Spleen (tissue), 11 donors: Measurements from ENCODE around the gene RTN4R. TPM values are rescaled to one million over a fixed set of nuclear protein-coding genes. Genes with fewer than 3 reads are reported as not detected.

ENCODE experiments used
- DNase-seq: peaks from one replicate; pipeline ENCODE4 v3.0.0-alpha.2; 2020
- H3K27ac ChIP-seq, 8 donors: fragments of 200-600 bp; sonication (generic) in 7 of 8; 1 replicate in 4 of 8; 2 replicates in 4 of 8; pipeline versions ENCODE4 v1.5.0 to v1.8.0; 2016 to 2021; ENCODE audit warnings: inconsistent platforms in 4 of 8, mild to moderate bottlenecking in 4 of 8, moderate library complexity in 1 of 8
- H3K27me3 ChIP-seq, 7 donors: fragments of 200-600 bp; sonication (generic) in 6 of 7; replicated peaks in 1 of 7; 1 replicate in 4 of 7; 2 replicates in 3 of 7; pipeline versions ENCODE4 v1.5.0 to v1.8.0; 2016 to 2021; ENCODE audit warnings: inconsistent platforms in 3 of 7, mild to moderate bottlenecking in 1 of 7
- H3K36me3 ChIP-seq, 6 donors: fragments of 200-600 bp; sonication (generic) in 5 of 6; 1 replicate in 4 of 6; 2 replicates in 2 of 6; pipeline versions ENCODE4 v1.5.0 to v1.8.0; 2016 to 2021; ENCODE audit warnings: inconsistent platforms in 2 of 6
- H3K4me1 ChIP-seq, 6 donors: fragments of 200-600 bp; sonication (generic) in 5 of 6; 1 replicate in 3 of 6; 2 replicates in 3 of 6; pipeline versions ENCODE4 v1.5.0 to v1.8.0; 2016 to 2021; ENCODE audit warnings: inconsistent platforms in 3 of 6
- H3K4me3 ChIP-seq, 8 donors: fragments of 200-600 bp; sonication (generic) in 7 of 8; 1 replicate in 4 of 8; 2 replicates in 4 of 8; pipeline versions ENCODE4 v1.5.0 to v1.8.0; 2016 to 2021; ENCODE audit warnings: inconsistent platforms in 4 of 8, mild to moderate bottlenecking in 4 of 8, moderate library complexity in 2 of 8
- H3K9me3 ChIP-seq, 8 donors: fragments of 200-600 bp; sonication (generic) in 7 of 8; 1 replicate in 4 of 8; 2 replicates in 4 of 8; pipeline versions ENCODE4 v1.5.0 to v1.8.0; 2016 to 2021; ENCODE audit warnings: inconsistent platforms in 4 of 8
- CTCF ChIP-seq, 11 experiments: fragments of 200-600 bp in 7 of 11; fragments of 450-650 bp in 4 of 11; sonication (generic) in 4 of 11; IDR thresholded peaks in 8 of 11; conservative IDR thresholded peaks in 3 of 11; 1 replicate in 7 of 11; 2 replicates in 4 of 11; pipeline versions ENCODE4 v1.4.0 to v1.8.0; 2016 to 2021; ENCODE audit warnings: antibody characterized with exemption in 11 of 11, inconsistent platforms in 4 of 11, mild to moderate bottlenecking in 1 of 11
- POLR2A ChIP-seq, 3 donors: fragments of 450-650 bp; IDR thresholded peaks; one replicate each; pipeline ENCODE4 v1.5.1; 2017; ENCODE audit warnings: antibody characterized with exemption in 3 of 3, mild to moderate bottlenecking in 1 of 3
- POLR2AphosphoS5 ChIP-seq, 3 donors: sonication (generic); formaldehyde crosslinking; IDR thresholded peaks; one replicate each; pipeline ENCODE4 v1.5.1; 2017; ENCODE audit warnings: antibody characterized with exemption in 3 of 3
- WGBS, 5 donors: extraction: QIAGEN DNeasy Blood & Tissue Kit in 3 of 5; methylation state at CpG; one replicate each; pipeline versions ENCODE4 v1.1.5 to v1.1.7; 2013 to 2018; 5-methylcytosine and 5-hydroxymethylcytosine counted together
- intact Hi-C: fragments of 100-400 bp; cut with DNase I; formaldehyde crosslinking; loops from one replicate; pipeline ENCODE4 v1.15.0; 2023; ENCODE audit warnings: low total_unique reads
- polyA plus RNA-seq, 3 donors: library from polyadenylated mRNA; stranded (reverse); fragments of 200-250 nt; gene quantifications; one replicate each; pipeline ENCODE4 v1.2.1, GENCODE V29; 2013
- total RNA-seq, 7 donors: library from RNA; depleted of rRNA in 3 of 7; stranded (reverse); fragments of >200 nt in 3 of 7; fragmentation: NEBNext Ultra II Directional in 4 of 7; extraction: Animal tissue kit (Norgen Biotek cat#: 25700) in 4 of 7; gene quantifications; one replicate each; pipeline versions ENCODE4 v1.1.0 to v1.2.1, GENCODE V29; 2016 to 2021
- donor health status: healthy with polysubstance abuse.
- donor health status: DM: no; HTN: no; CAD: no; lungs with moderate emphysema.
- donor health status: DM: no; HTN: no; CAD: no.
- donor health status: Bipolar disorder and iron deficiency.
- donor health status: healthy.
- donor health status: DM: no; HTN: no; CAD: no.
- donor health status: DM: yes; HTN: yes; CAD: no.

Gene RTN4R
- total and polyA plus RNA-seq, 10 donors, result 1.5 to 11.8 (median 6.1) TPM

DNA sequence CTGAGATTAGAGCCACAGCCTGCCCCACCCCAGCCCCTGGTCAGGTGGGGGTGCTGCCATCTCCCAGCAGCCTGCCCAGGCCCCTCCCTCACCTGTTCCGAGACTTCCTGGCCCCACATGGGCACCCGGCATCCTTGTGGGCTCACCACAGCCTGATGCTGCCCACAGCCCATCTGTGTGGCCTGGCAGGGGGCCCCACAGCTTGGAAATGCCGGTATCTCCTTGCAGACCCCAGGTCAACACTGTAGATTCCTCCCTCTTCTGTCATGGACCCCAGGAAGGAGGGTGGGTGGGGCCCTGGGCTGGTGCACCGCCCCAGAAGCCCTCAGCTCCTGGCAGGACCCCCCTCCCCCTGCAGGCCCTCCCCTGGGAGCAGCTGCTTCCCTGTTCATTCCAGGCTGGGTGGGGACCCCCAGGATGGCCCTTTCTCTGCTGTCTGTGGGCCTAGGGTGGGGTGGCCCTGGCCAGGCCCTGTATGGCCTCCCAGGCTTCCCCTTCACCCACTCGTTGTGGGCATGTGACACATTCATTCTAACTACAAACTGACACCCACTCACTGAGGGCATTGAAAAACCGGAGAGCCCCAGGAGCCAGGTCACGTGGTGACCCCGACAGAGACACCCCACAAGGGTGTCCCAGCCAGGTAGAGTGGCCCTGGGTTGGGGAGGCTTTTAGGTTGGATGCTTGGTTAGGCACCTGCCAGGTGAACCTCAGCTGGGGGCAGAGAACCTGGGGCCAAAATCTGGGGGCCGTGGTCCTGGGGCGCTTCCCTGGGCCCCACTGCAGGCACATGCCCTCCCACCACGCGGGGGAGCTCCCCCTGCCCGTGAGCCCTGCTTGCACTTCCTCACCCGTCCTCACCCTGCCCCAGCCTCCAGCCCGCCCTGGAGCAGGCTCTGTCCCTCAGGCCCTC is 73.2 kb downstream of the RTN4R start:
- intact Hi-C loops, result no loop called here
- no peak for DNase-seq

DNA sequence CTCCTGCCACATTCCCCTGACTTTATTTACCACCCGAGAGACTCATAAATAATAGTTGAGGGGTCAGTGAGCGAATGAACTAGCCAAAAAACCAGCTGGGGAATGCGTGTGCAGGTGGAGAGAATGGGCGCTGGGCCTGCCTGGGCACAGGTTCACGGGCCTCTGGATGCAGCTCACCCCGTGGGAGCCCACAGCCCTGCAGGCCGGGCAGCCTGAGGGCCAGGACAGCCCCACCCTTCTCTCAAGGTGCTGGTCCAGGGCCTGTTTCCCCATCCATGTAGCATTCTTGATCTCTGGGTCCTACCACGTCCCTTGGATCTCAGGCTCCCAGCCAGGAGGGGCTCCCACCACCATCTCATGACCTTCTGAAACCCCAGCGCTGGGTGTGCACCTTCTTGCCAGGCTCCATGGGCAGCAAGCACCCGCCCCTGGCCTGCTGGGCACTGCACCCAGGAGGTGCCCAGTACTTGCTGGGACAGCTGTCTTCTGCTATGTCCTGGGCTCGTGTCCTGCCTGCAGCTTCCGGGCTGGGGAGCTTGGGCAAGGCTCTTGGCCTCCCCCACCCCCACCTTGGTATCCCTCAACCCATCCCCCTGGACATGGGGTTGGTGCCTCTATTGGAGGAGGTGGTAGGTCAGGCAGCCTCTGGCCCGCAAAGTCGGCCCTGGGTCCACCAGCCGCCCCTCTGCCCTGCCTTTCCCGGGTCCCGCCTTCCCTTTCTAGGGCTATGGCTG is 74.2 kb downstream of the RTN4R start:
- WGBS, 5 donors, result 77 to 89% (median 84%) methylated on average over 10 to 17 of the region's 17 CpGs

More for the DNA sequence above, 73.2 kb downstream of the RTN4R start:
- H3K4me1 ChIP-seq, result no peaks in the 10 kb centered on the region
- no peak overlapping the region for H3K4me3 ChIP-seq
- no peaks in the 10 kb centered on the region for H3K27me3 ChIP-seq
- WGBS, 5 donors, result 55 to 69% (median 65%) methylated on average over 9 to 15 of the region's 15 CpGs
- no peaks in the 10 kb centered on the region for H3K9me3 ChIP-seq
- H3K36me3 ChIP-seq, result no peaks in the 10 kb centered on the region
- no peak overlapping the region for H3K27ac ChIP-seq
- TF ChIP-seq POLR2A (IDR thresholded peaks at IDR 0.05) (no peak), POLR2AphosphoS5 (IDR thresholded peaks at IDR 0.05) (no peak), CTCF (IDR thresholded peaks at IDR 0.05 in 8 of 11, conservative IDR thresholded peaks at IDR 0.05 in 3 of 11) (no peak)

GRCh38 chr22:20192972-20193760 is 75.0 kb downstream of the RTN4R start:
- TF ChIP-seq POLR2AphosphoS5 (IDR thresholded peaks at IDR 0.05) (no peak), CTCF (IDR thresholded peaks at IDR 0.05 in 8 of 11, conservative IDR thresholded peaks at IDR 0.05 in 3 of 11) (no peak), POLR2A (IDR thresholded peaks at IDR 0.05) (no peak)
- Histone ChIP-seq H3K9me3 (no peaks in the 10 kb centered on the region), H3K4me3 (no peak overlapping the region), H3K36me3 (no peaks in the 10 kb centered on the region), H3K4me1 (no peaks in the 10 kb centered on the region), H3K27ac (no peak overlapping the region), H3K27me3 (no peaks in the 10 kb centered on the region)
- intact Hi-C loops, result no loop called here
- DNase-seq, result no peak
- 71 to 85% (median 84%) methylated on average over 15 to 20 of the region's 20 CpGs for WGBS, 5 donors

More for the DNA sequence above, 74.2 kb downstream of the RTN4R start:
- Histone ChIP-seq H3K4me3 (no peak overlapping the region), H3K27ac (no peak overlapping the region), H3K36me3 (no peaks in the 10 kb centered on the region), H3K9me3 (no peaks in the 10 kb centered on the region), H3K4me1 (no peaks in the 10 kb centered on the region), H3K27me3 (no peaks in the 10 kb centered on the region)
- intact Hi-C loops, result no loop called here
- no peak for TF ChIP-seq POLR2A (IDR thresholded peaks at IDR 0.05)
- no peak for TF ChIP-seq CTCF (IDR thresholded peaks at IDR 0.05 in 8 of 11, conservative IDR thresholded peaks at IDR 0.05 in 3 of 11)
- TF ChIP-seq POLR2AphosphoS5 (IDR thresholded peaks at IDR 0.05), result no peak
- no peak for DNase-seq
